EL (cell line): Measurements from ENCODE around the gene ZNF160.
"Not testable (repeated sequence)": the region's sequence is repeated elsewhere in the genome, so short reads cannot be mapped to it uniquely, and the experiment has no call there.

Experiments used
- DNase-seq: peaks from one replicate; pipeline ENCODE4 v3.0.0-alpha.2; 2016

ZNF160 gene

GRCh38 chr19:53091413-53092254 lies 11.6 kb downstream of the ZNF160 start:
- DNase-seq: no peak

DNA sequence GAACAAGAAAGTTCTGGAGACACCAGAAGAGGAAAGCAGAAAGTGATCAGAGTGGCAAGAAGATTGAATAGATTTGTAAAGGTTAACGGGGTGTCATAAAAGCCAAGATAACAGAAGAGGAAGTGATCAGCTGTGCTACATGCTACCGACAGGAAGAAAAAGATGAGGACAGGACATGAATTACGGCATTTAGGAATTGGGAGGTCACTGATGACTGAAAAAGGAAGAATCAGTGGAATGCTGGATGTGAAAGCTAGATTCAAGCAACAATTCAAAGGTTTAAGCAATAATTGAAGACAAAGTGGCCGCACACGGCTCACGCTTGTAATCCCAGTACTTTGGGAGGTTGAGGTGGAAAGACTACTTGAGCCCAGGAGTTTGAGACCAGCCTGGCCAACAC lies 15.1 kb downstream of the ZNF160 start:
- DNase-seq: peak; percentile 54

- peak; percentile 87 for DNase-seq
Observed at GRCh38 chr19:53086949-53087348, 16.3 kb downstream of the ZNF160 start.

GRCh38 chr19:53085496-53085895 lies 17.7 kb downstream of the ZNF160 start:
- no peak for DNase-seq

DNA sequence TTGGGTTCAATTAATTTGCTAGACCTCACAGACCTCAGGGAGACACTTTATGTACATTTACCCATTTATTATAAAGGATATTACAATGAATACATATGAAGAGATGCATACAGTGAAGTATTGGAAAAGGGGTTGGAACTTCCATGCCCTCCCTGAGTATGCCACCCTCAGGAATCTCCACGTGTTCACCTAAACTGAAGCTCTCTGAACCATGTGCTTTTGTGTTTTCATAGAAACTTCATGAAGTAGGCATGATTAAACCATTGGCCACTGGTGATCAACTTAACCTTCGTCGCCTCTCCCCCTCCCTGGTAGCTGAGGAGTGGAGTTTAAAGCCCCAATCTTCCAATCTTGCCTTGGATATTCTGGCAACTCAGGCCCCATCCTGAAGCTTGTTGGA lies 20.3 kb downstream of the ZNF160 start:
- no peak for DNase-seq

GRCh38 chr19:53079313-53079924 lies 23.8 kb downstream of the ZNF160 start:
- no peak for DNase-seq

DNA sequence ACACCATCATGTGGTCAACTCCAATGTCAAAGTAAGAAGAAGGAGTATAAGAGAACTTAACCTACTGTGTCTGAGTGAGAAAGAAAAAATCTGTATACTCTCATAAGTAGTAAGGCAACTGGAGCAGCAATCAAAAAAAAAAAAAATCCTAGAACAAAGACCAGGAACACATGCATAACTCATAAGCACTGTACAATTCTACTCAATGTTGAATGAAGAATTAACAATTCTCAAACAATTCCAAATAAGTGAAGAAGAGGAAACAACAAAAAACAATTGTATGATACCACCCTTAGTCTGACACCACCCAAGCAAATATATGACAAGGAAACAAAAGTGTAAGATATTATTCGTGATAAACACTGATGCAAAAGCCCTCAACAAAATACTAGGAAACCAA lies 24.6 kb downstream of the ZNF160 start:
- no peak for DNase-seq

- DNase-seq: peak; percentile 12
Observed at GRCh38 chr19:53076984-53077383, 26.2 kb downstream of the ZNF160 start.

GRCh38 chr19:53068834-53069233 lies 34.4 kb downstream of the ZNF160 start:
- no peak for DNase-seq

- no peak for DNase-seq
Observed at GRCh38 chr19:53068199-53068598, 35.0 kb downstream of the ZNF160 start.

GRCh38 chr19:53057904-53058580 lies 45.2 kb downstream of the ZNF160 start:
- peak; percentile 41 for DNase-seq

GRCh38 chr19:53055117-53055516 lies 48.1 kb downstream of the ZNF160 start:
- peak; percentile 41 for DNase-seq

GRCh38 chr19:53047379-53047778 lies 55.8 kb downstream of the ZNF160 start:
- DNase-seq: no peak

DNA sequence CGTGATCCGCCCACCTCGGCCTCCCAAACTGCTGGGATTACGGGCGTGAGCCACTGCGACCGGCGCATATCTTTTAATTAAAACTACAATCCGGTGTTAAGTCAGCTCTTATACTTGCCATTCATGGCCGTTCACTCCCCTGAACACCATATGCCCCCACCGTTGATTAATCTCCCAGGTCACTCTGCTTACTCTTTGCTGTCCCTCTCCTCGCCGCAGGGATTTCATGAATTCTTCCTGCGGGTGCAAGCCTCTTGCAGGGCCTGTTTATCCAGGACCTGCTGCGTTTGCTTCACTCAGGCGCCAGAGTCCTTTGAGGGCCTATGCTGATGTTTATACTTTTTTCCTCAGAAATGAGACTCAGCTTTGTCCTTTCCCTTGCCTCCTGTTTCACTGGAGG lies 57.7 kb downstream of the ZNF160 start:
- DNase-seq: no peak

- no peak for DNase-seq
Observed at GRCh38 chr19:53041366-53041765, 61.9 kb downstream of the ZNF160 start.

- peak; percentile 54 for DNase-seq
Observed at GRCh38 chr19:53037101-53038097, 65.8 kb downstream of the ZNF160 start.

DNA sequence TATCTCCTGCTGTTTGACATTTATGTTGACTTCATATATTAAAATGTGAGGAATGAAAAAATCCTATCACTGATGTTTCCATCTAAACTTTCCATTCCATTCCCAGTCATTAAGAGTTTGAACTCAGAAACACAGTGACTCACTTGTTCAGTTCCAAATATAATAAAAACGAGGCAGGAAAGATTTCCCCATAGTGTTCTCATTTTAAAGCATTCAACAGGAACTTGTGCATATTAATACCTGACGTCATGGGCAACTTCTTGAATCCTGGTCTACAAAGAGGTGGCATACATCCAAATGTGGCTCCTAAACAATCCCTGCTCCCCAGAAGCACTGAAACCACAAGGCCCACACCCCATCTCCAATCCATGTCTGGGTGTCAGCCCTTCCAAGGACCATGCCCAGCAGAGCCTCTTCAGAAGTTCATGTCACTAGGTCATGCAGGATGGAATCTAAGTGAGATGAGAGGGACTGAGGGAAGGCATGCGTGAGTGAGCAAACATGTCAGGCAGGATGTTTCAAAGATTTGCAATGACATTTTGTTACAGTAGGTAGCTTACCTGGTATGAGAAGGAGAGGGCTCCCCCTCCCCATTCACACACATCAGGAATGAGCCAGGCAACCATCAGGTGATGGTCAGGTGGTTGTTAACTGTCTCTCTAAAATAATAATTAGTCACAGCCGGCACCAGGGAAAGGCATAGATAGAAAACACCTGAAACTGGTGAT lies 68.1 kb downstream of the ZNF160 start:
- peak; percentile 29 for DNase-seq

DNA sequence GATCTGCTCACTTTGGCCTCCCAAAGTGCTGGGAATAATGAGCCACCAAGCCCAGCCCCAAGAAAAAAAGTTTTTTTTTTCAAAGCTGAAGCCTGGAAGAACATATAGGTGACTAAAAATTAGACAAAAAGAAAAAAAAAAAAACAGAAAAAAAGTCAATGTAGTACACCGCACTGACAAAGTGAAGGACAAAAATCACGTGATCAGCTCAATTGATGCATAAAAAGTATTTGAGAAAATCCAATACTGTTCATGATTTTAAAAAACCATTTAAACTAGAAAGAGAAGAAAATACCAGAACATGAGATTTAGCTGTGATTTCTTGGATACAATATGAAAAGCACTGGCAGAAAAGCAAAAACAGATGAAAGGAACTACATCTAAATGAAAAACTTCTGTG lies 69.2 kb downstream of the ZNF160 start:
- no peak for DNase-seq

- DNase-seq: not testable (repeated sequence)
Observed at GRCh38 chr19:53028306-53028705, 74.9 kb downstream of the ZNF160 start.

DNA sequence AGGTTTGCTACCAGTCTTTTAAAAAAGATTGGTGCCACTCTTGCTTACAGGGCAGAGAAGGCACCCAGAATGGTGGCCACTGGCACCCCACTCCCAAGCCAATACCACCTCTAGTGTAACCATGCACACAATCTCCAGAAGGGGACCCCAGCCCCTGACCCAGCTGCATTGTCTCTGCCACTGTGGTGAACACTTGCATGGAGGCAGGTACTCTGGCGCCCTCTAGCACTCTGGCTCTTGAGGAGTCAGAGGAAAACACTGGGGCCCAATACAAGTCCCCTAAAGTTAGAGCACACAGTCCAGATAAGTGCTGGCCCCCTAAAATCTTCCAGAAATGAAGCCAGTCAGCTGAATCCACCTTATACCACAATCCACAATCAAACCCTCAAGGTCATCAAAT lies 83.5 kb downstream of the ZNF160 start:
- DNase-seq: no peak
